ES-I3 (cell line): ENCODE measurements around the gene GPR84.

Source experiments
- H3K36me3 ChIP-seq: 2 replicates; pipeline ENCODE4 v1.6.1; 2013; ENCODE audit warnings: mild to moderate bottlenecking, low read length, control low read depth, moderate library complexity; ENCODE audit not compliant: insufficient read depth
- H3K4me1 ChIP-seq: 2 replicates; pipeline ENCODE4 v1.6.1; 2013; ENCODE audit warnings: mild to moderate bottlenecking, control low read depth, low read length; ENCODE audit not compliant: insufficient read depth
- H3K9ac ChIP-seq: 2 replicates; pipeline ENCODE4 v1.6.1; 2013; ENCODE audit warnings: low read depth, mild to moderate bottlenecking, low read length, moderate library complexity
- H3K9me3 ChIP-seq: 2 replicates; pipeline ENCODE4 v1.6.1; 2013; ENCODE audit warnings: mild to moderate bottlenecking, low read length, moderate library complexity; ENCODE audit not compliant: control insufficient read depth, insufficient read depth

The GPR84 gene

GRCh38 chr12:54321363-54321762, 42.9 kb downstream of the GPR84 start:
- H3K9ac ChIP-seq = no peak overlapping the region
- H3K36me3 ChIP-seq = no peaks in the 10 kb centered on the region
- no peaks in the 10 kb centered on the region for H3K4me1 ChIP-seq
- H3K9me3 ChIP-seq = no peaks in the 10 kb centered on the region
